DOHH2 (cell line): ENCODE measurements around the gene ZNF629.

Experiments
- CTCF ChIP-seq: fragments of 200-600 bp; sonication (generic); IDR thresholded peaks from one replicate; pipeline ENCODE4 v1.5.1; 2014; ENCODE audit warnings: antibody characterized with exemption, mild to moderate bottlenecking, low read depth, low read length; ENCODE audit not compliant: poor library complexity, severe bottlenecking
- EZH2phosphoT487 ChIP-seq: fragments of 200-600 bp; sonication (generic); IDR thresholded peaks from 2 replicates; pipeline ENCODE4 v1.6.1; 2017; ENCODE audit warnings: borderline replicate concordance, mild to moderate bottlenecking, antibody characterized with exemption, low read length, moderate library complexity, mixed read lengths

GRCh38 chr16:30764086-30764485, 22.9 kb downstream of the ZNF629 start:
- TF ChIP-seq CTCF (no peak), EZH2phosphoT487 (no peak)
